IMR-90 (cell line): Measurements from ENCODE around the gene DPP6. TPM values are rescaled to one million over a fixed set of nuclear protein-coding genes. Genes with fewer than 3 reads are reported as not detected.

ENCODE experiments used
- ATAC-seq: fragments of 200-7000 bp; cut with Tn5 transposase; 2 replicates; pipeline ENCODE4 v1.9.1; 2020; ENCODE audit warnings: low read depth, mild to moderate bottlenecking, moderate library complexity
- BruUV-seq: library from RNA; stranded (reverse); fragments of 400-500 nt; replicated peaks from 2 replicates; lab custom pipeline; 2021; lab: Mats Ljungman, UMichigan
- CTCF ChIA-PET: fragments of 300-600 bp; formaldehyde crosslinking; extraction: SDS; loops from one replicate; lab custom pipeline; 2021; ENCODE audit warnings: antibody characterized with exemption; lab: Yijun Ruan, JAX
- POLR2A ChIA-PET: fragments of 300-600 bp; sonication (Branson Sonifier 250); formaldehyde crosslinking; loops from one replicate; lab custom pipeline; 2022; ENCODE audit warnings: antibody characterized with exemption; ENCODE audit not compliant: unreplicated experiment; lab: Charles Lee
- DNase-seq: peaks from one replicate; pipeline ENCODE4 v3.0.0; 2013
- H2AFZ ChIP-seq: replicated peaks from 2 replicates; pipeline ENCODE3; 2013; ENCODE audit warnings: low read length, mild to moderate bottlenecking; ENCODE audit not compliant: poor library complexity
- H2AK5ac ChIP-seq: 2 replicates; pipeline ENCODE4 v1.6.1; 2013; ENCODE audit warnings: low read depth, low read length, inconsistent platforms
- H2AK9ac ChIP-seq: replicated peaks from 2 replicates; pipeline ENCODE3; 2013; ENCODE audit warnings: mild to moderate bottlenecking, low read depth, low read length, moderate library complexity; ENCODE audit not compliant: poor library complexity
- H2BK120ac ChIP-seq: 2 replicates; pipeline ENCODE4 v1.6.1; 2013; ENCODE audit warnings: low read depth, low read length, inconsistent platforms
- H2BK15ac ChIP-seq: 3 replicates; pipeline ENCODE4 v1.6.1; 2013; ENCODE audit warnings: low read depth, low read length, inconsistent platforms
- H2BK20ac ChIP-seq: 2 replicates; pipeline ENCODE4 v1.6.1; 2013; ENCODE audit warnings: low read depth, mild to moderate bottlenecking, inconsistent platforms, low read length, moderate library complexity
- H2BK5ac ChIP-seq: 2 replicates; pipeline ENCODE4 v1.6.1; 2013; ENCODE audit warnings: mild to moderate bottlenecking, low read depth, low read length, inconsistent platforms; ENCODE audit not compliant: poor library complexity, severe bottlenecking
- H3K14ac ChIP-seq: replicated peaks from 2 replicates; pipeline ENCODE4 v1.6.1; 2013; ENCODE audit warnings: low read depth, low read length, inconsistent platforms
- H3K18ac ChIP-seq: 2 replicates; pipeline ENCODE4 v1.6.1; 2013; ENCODE audit warnings: low read depth, low read length, control low read depth
- H3K23ac ChIP-seq: 2 replicates; pipeline ENCODE4 v1.6.1; 2013; ENCODE audit warnings: low read depth, low read length, inconsistent platforms
- H3K27ac ChIP-seq: 2 replicates; pipeline ENCODE4 v1.5.1; 2013; ENCODE audit warnings: mild to moderate bottlenecking, control low read depth, low read length; ENCODE audit not compliant: insufficient read depth
- H3K27me3 ChIP-seq: 2 replicates; pipeline ENCODE4 v1.6.1; 2013; ENCODE audit warnings: low read length; ENCODE audit not compliant: control insufficient read depth, insufficient read depth
- H3K36me3 ChIP-seq: 2 replicates; pipeline ENCODE4 v1.6.1; 2013; ENCODE audit warnings: low read length, mixed read lengths; ENCODE audit not compliant: control insufficient read depth, insufficient read depth
- H3K4ac ChIP-seq: 2 replicates; pipeline ENCODE4 v1.6.1; 2013; ENCODE audit warnings: low read depth, low read length, inconsistent platforms
- H3K4me1 ChIP-seq: 2 replicates; pipeline ENCODE4 v1.6.1; 2013; ENCODE audit warnings: low read length, mixed read lengths; ENCODE audit not compliant: control insufficient read depth, insufficient read depth
- H3K4me2 ChIP-seq: 2 replicates; pipeline ENCODE4 v1.6.1; 2013; ENCODE audit warnings: low read depth, mild to moderate bottlenecking, control low read depth, low read length, moderate library complexity
- H3K4me3 ChIP-seq: 2 replicates; pipeline ENCODE4 v1.5.1; 2013; ENCODE audit warnings: low read depth, mild to moderate bottlenecking, control low read depth, low read length, moderate library complexity; ENCODE audit not compliant: insufficient read depth
- H3K56ac ChIP-seq: 2 replicates; pipeline ENCODE4 v1.6.1; 2013; ENCODE audit warnings: low read length, inconsistent platforms; ENCODE audit not compliant: insufficient read depth; ENCODE audit errors: extremely low read depth
- H3K79me1 ChIP-seq, 2 experiments: 2 replicates each; pipeline ENCODE4 v1.6.1; 2013; ENCODE audit warnings: low read length in 2 of 2, inconsistent platforms in 1 of 2, low read depth in 1 of 2
- H3K9ac ChIP-seq: 2 replicates; pipeline ENCODE4 v1.6.1; 2013; ENCODE audit warnings: low read depth, low read length, control low read depth
- H3K9me1 ChIP-seq: 2 replicates; pipeline ENCODE4 v1.6.1; 2013; ENCODE audit warnings: low read length, inconsistent platforms; ENCODE audit not compliant: insufficient read depth
- H3K9me3 ChIP-seq: 2 replicates; pipeline ENCODE4 v1.6.1; 2013; ENCODE audit warnings: low read length; ENCODE audit not compliant: control insufficient read depth, insufficient read depth
- H4K20me1 ChIP-seq: 2 replicates; pipeline ENCODE4 v1.6.1; 2013; ENCODE audit warnings: low read length, inconsistent platforms; ENCODE audit not compliant: insufficient read depth
- H4K5ac ChIP-seq: 2 replicates; pipeline ENCODE4 v1.6.1; 2013; ENCODE audit warnings: mild to moderate bottlenecking, low read depth, low read length, control low read depth
- H4K8ac ChIP-seq, 2 experiments: 2 replicates each; pipeline ENCODE4 v1.6.1; 2013; ENCODE audit warnings: low read depth in 2 of 2, low read length in 2 of 2, control low read depth in 1 of 2, inconsistent platforms in 1 of 2
- H4K91ac ChIP-seq: 2 replicates; pipeline ENCODE4 v1.6.1; 2013; ENCODE audit warnings: low read depth, low read length, inconsistent platforms; ENCODE audit not compliant: insufficient read depth
- CEBPB ChIP-seq: IDR thresholded peaks from 2 replicates; pipeline ENCODE4 v1.6.1; 2012; ENCODE audit warnings: low read depth, low read length, improper control_type of control experiment
- CTCF ChIP-seq: conservative IDR thresholded peaks from 2 replicates; pipeline ENCODE4 v1.5.1; 2012; ENCODE audit warnings: mild to moderate bottlenecking, low read depth, low read length, improper control_type of control experiment
- MAFK ChIP-seq: IDR thresholded peaks from 2 replicates; pipeline ENCODE4 v1.6.1; 2012; ENCODE audit warnings: low read depth, low read length, improper control_type of control experiment
- MAZ ChIP-seq: IDR thresholded peaks from 2 replicates; pipeline ENCODE4 v1.6.1; 2012; ENCODE audit warnings: low read depth, mild to moderate bottlenecking, low read length, improper control_type of control experiment, moderate library complexity, borderline replicate concordance
- POLR2A ChIP-seq: IDR thresholded peaks from 2 replicates; pipeline ENCODE4 v1.6.1; 2012; ENCODE audit warnings: mild to moderate bottlenecking, low read depth, low read length
- RCOR1 ChIP-seq: IDR thresholded peaks from 2 replicates; pipeline ENCODE4 v1.6.1; 2012; ENCODE audit warnings: mild to moderate bottlenecking, low read length, improper control_type of control experiment; ENCODE audit not compliant: insufficient replicate concordance
- RFX5 ChIP-seq: IDR thresholded peaks from 2 replicates; pipeline ENCODE4 v1.8.0; 2012; ENCODE audit warnings: low read depth, mild to moderate bottlenecking, low read length, moderate library complexity
- SMC3 ChIP-seq: fragments of 150-350 bp; IDR thresholded peaks from 2 replicates; pipeline ENCODE4 v1.6.1; 2016; ENCODE audit warnings: low read depth, mild to moderate bottlenecking, antibody characterized with exemption, low read length, moderate library complexity
- WGBS, 2 experiments: methylation state at CpG; one replicate each; pipeline versions ENCODE4 v1.1.5 to v1.1.7; 2013; ENCODE audit warnings: missing lambda C conversion rate in 2 of 2; ENCODE audit not compliant: insufficient read length in 1 of 2; ENCODE audit errors: extremely low coverage in 2 of 2; 5-methylcytosine and 5-hydroxymethylcytosine counted together
- dilution Hi-C: fragments of 300-500 bp; cut with HindIII; formaldehyde crosslinking; loops from one replicate; pipeline ENCODE4 v1.14.3; 2018; ENCODE audit warnings: low sequenced_read_pairs; ENCODE audit not compliant: unreplicated experiment
- in situ Hi-C: fragments of 300-500 bp; cut with MboI; formaldehyde crosslinking; loops from 3 replicates; pipeline ENCODE4 v1.14.3; 2019; ENCODE audit warnings: low sequenced_read_pairs, inconsistent platforms, mixed read lengths
- intact Hi-C: fragments of 100-400 bp; cut with micrococcal nuclease; formaldehyde crosslinking; loops from 2 replicates; pipeline ENCODE4 v1.10.0; 2022
- polyA plus RNA-seq, 3 experiments: library from polyadenylated mRNA; depleted of rRNA; stranded (reverse); fragments of >200 nt; gene quantifications; 2 replicates each; pipeline ENCODE4 v1.2.3, GENCODE V29; 2012; ENCODE audit warnings: low replicate concordance in 1 of 3
- total RNA-seq: library from RNA; depleted of rRNA; stranded (reverse); fragments of >200 nt; gene quantifications from 2 replicates; pipeline ENCODE4 v1.2.3, GENCODE V29; 2012
- TF ChIP-seq, protein P1 (sequence below): fragments of 150-350 bp; IDR thresholded peaks from 2 replicates; pipeline ENCODE4 v1.6.1; 2017; ENCODE audit warnings: mild to moderate bottlenecking, antibody characterized with exemption, low read length, low read depth

DPP6 gene
- total and polyA plus RNA-seq, 2 of the 4 experiments (the other 2 are of a cell fraction): not detected

GRCh38 chr7:154436560-154436959, 384.4 kb downstream of the DPP6 start:
- H3K18ac ChIP-seq: no peak overlapping the region

More at GRCh38 chr7:154436560-154436959, 384.4 kb downstream of the DPP6 start:
- no peak overlapping the region for H2AK5ac ChIP-seq
- no peak overlapping the region for H2AK9ac ChIP-seq
- no peak overlapping the region for H2AFZ ChIP-seq
- no peak overlapping the region for H4K8ac ChIP-seq
- no peak overlapping the region for H4K91ac ChIP-seq
- intact Hi-C loops (no loop called here), in situ Hi-C loops (no loop called here), dilution Hi-C loops (no loop called here)
- no peaks in the 10 kb centered on the region for H3K9me1 ChIP-seq
- no peak overlapping the region for H2BK5ac ChIP-seq
- H4K20me1 ChIP-seq: no peaks in the 10 kb centered on the region
- ChIA-PET POLR2A (no interaction called here), CTCF (no interaction called here)
- no peaks in the 10 kb centered on the region for H3K4me1 ChIP-seq
- no peak for DNase-seq
- H3K36me3 ChIP-seq: no peaks in the 10 kb centered on the region
- no peaks in the 10 kb centered on the region for H3K27me3 ChIP-seq
- H3K79me1 ChIP-seq: no peaks in the 10 kb centered on the region
- no peak overlapping the region for H2BK120ac ChIP-seq
- H3K56ac ChIP-seq: no peak overlapping the region
- no peak overlapping the region for H4K5ac ChIP-seq
- no peak overlapping the region for H3K4me3 ChIP-seq
- H2BK15ac ChIP-seq: no peak overlapping the region
- peaks cover 27% of the 10 kb centered on the region for H3K9me3 ChIP-seq
- H3K27ac ChIP-seq: no peak overlapping the region
- no peak overlapping the region for H3K4me2 ChIP-seq
- ATAC-seq: no peak
- no peak overlapping the region for H3K14ac ChIP-seq
- BruUV-seq: no TSS peak
- H3K4ac ChIP-seq: no peak overlapping the region
- H3K23ac ChIP-seq: no peak overlapping the region
- TF ChIP-seq RCOR1 (no peak), POLR2A (no peak), MAZ (no peak), CTCF (no peak), CEBPB (no peak), RFX5 (no peak), MAFK (no peak), SMC3 (no peak)
- TF ChIP-seq, protein P1, sequence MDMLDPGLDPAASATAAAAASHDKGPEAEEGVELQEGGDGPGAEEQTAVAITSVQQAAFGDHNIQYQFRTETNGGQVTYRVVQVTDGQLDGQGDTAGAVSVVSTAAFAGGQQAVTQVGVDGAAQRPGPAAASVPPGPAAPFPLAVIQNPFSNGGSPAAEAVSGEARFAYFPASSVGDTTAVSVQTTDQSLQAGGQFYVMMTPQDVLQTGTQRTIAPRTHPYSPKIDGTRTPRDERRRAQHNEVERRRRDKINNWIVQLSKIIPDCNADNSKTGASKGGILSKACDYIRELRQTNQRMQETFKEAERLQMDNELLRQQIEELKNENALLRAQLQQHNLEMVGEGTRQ: no peak
- H2BK20ac ChIP-seq: no peak overlapping the region
- H3K9ac ChIP-seq: no peak overlapping the region
- WGBS, 2 experiments: 13% methylated on average over 1 of the region's 4 CpGs; no CpG with 5 or more reads in 1 of the 2 experiments
